ENCODE results near the gene GPR153.

Gene GPR153

DNA sequence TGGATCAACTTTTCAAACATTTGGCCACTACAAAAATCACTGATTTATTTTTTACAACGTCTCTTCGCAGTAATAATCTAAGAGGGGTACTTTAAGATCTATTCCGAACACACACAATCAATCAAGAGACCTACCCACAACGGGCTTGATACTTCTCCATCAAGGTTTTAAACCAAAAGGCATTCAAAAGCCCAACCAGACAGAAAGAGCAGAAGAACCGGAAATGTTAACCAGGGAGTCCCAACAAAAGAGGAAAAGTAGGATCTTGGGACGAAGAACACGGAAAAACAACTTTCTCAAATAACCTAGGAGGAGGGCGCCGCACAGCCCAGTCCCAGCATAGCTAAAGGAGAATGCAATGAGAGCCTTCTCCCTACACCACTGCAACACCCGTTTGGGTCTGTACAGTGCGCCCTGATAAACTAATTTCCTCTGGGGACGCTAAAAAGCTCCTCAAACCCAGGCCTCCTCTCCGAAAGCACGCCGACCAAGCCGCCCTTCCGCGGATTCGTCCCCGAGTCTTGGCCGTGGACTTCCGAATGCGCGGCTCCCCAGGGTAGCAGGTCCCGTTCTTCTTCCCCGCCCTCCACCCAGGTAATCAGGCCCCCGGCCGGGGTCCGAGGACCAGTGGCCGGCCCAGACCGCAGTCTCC is 62.1 kb downstream of the GPR153 start:
- DNase-seq = no peak

DNA sequence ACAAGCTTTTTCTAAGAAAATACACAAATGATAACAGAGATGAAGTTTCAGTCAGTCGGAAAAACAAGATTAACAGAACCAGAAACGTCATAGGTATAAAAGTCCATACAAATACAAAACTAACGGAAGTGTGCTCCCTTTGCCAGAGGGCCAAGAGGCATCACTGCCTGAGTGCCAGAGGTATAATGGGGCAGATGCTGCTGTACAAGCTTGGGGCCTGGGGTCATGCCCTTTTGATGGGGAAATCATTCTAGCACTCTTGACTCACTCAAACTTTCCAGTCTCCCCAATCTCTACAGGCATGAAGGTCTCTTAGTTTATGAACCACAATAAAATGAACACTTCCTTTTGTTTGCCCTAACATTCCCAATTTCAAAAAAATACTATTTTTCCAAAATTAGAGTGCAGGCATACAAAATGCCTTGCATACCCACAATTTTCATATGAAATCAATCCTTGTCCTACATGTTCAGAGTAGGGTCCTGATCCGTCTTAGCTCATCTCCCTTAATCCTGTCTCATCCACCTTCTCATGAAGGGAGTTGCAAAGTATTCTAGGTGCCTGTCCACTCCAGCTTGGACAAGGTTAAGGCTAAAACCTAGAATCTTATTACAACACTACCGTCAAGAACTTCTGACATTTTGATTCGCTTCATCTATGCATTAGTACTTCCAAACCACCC is 63.0 kb downstream of the GPR153 start:
- DNase-seq = peak; percentile 44

All from HCEC 1CT (cell line).